Gastrocnemius medialis (tissue), 4 donors: Measurements from ENCODE around the gene TNRC6B. TPM values are rescaled to one million over a fixed set of nuclear protein-coding genes. Genes with fewer than 3 reads are reported as not detected.

Source experiments
- ATAC-seq, 2 donors: fragments of 150-250 bp; one replicate each; pipeline ENCODE4 v1.9.1; 2016
- DNase-seq, 2 donors: peaks; one replicate each; pipeline ENCODE4 v3.0.0-alpha.2; 2019
- H3K27ac ChIP-seq, 4 donors: fragments of 200-600 bp; sonication (generic); 1 replicate in 1 of 4; 2 replicates in 3 of 4; pipeline ENCODE4 v1.5.1; 2016 to 2018; ENCODE audit warnings: mild to moderate bottlenecking in 2 of 4, moderate library complexity in 1 of 4
- H3K27me3 ChIP-seq, 3 donors: fragments of 200-600 bp; sonication (generic) in 2 of 3; 1 replicate in 1 of 3; 2 replicates in 2 of 3; pipeline versions ENCODE4 v1.5.1 to v1.6.0; 2016 to 2019; ENCODE audit warnings: mild to moderate bottlenecking in 1 of 3, moderate library complexity in 1 of 3
- H3K36me3 ChIP-seq, 2 donors: fragments of 200-600 bp; sonication (generic) in 1 of 2; one replicate each; pipeline ENCODE4 v1.5.1; 2017 to 2018
- H3K4me1 ChIP-seq, 2 donors: fragments of 200-600 bp; sonication (generic) in 1 of 2; one replicate each; pipeline ENCODE4 v1.5.1; 2016 to 2017; ENCODE audit warnings: mild to moderate bottlenecking in 2 of 2
- H3K4me3 ChIP-seq, 4 donors: fragments of 200-600 bp; sonication (generic) in 3 of 4; 1 replicate in 1 of 4; 2 replicates in 3 of 4; pipeline ENCODE4 v1.5.1; 2016 to 2019; ENCODE audit warnings: mild to moderate bottlenecking in 2 of 4
- H3K9me3 ChIP-seq, 3 donors: fragments of 200-600 bp; sonication (generic) in 2 of 3; 1 replicate in 1 of 3; 2 replicates in 2 of 3; pipeline ENCODE4 v1.5.1; 2016 to 2019
- CTCF ChIP-seq, 5 experiments: fragments of 450-650 bp in 3 of 5; fragments of 200-600 bp in 2 of 5; sonication (generic) in 2 of 5; IDR thresholded peaks in 4 of 5; conservative IDR thresholded peaks in 1 of 5; 1 replicate in 4 of 5; 2 replicates in 1 of 5; pipeline ENCODE4 v1.5.1; 2016 to 2019; ENCODE audit warnings: antibody characterized with exemption in 5 of 5, mild to moderate bottlenecking in 3 of 5, moderate library complexity in 3 of 5
- POLR2A ChIP-seq, 2 donors: fragments of 450-650 bp; IDR thresholded peaks; one replicate each; pipeline ENCODE4 v1.6.1; 2017; ENCODE audit warnings: antibody characterized with exemption in 2 of 2, mild to moderate bottlenecking in 2 of 2, moderate library complexity in 2 of 2
- in situ Hi-C, 4 donors: fragments of 200-750 bp; cut with MboI; loops; one replicate each; pipeline versions ENCODE4 v1.15.0 to v1.8.0; 2017; ENCODE audit warnings: low sequenced_read_pairs in 4 of 4
- intact Hi-C: fragments of 100-400 bp; cut with DNase I; formaldehyde crosslinking; loops from one replicate; pipeline ENCODE4 v1.15.1; 2023; ENCODE audit warnings: low total_unique reads
- total RNA-seq, 4 donors: library from RNA; depleted of rRNA; stranded (reverse); fragments of >200 nt; gene quantifications; one replicate each; pipeline versions ENCODE4 v1.1.0 to v1.2.3, GENCODE V29; 2016

Gene TNRC6B
- total RNA-seq, 4 donors from 2014 or later = 31.9 to 76.7 (median 57.0) TPM

GRCh38 chr22:40340044-40340443 is 162.3 kb downstream of the TNRC6B start:
- ATAC-seq (no peak), DNase-seq (no peak)
- Histone ChIP-seq H3K27me3 (no peaks in the 10 kb centered on the region), H3K36me3 (no peaks in the 10 kb centered on the region), H3K27ac (no peak overlapping the region), H3K4me1 (peaks cover 12 to 22% of the 10 kb centered on the region in 2 donors), H3K9me3 (no peaks in the 10 kb centered on the region), H3K4me3 (no peak overlapping the region)
- no peak for TF ChIP-seq POLR2A (IDR thresholded peaks at IDR 0.05)
- in situ Hi-C loops (loop anchor here in 3 of 4 donors (10.0 to 25.0 kb wide), 3 partner anchors 55 to 803 kb away; partner anchors contain the start of gene RPS19BP1 (in 2 of the 3)), intact Hi-C loops (loop anchor here (10.0 kb wide), 1 partner anchor 295 kb away; the partner anchor contains the start of gene MRTFA)

- TF ChIP-seq POLR2A (IDR thresholded peaks at IDR 0.05) (no peak), CTCF (IDR thresholded peaks at IDR 0.05 in 4 of 5, conservative IDR thresholded peaks at IDR 0.05 in 1 of 5) (no peak)
- Histone ChIP-seq H3K4me3 (no peak overlapping the region), H3K9me3 (no peaks in the 10 kb centered on the region), H3K4me1 (peaks cover 12 to 30% of the 10 kb centered on the region in 2 donors), H3K36me3 (no peaks in the 10 kb centered on the region), H3K27ac (no peak overlapping the region), H3K27me3 (no peaks in the 10 kb centered on the region)
- intact Hi-C loops (loop anchor here (10.0 kb wide), 1 partner anchor 293 kb away; the partner anchor contains the start of gene MRTFA), in situ Hi-C loops (loop anchor here in 3 of 4 donors (10.0 to 25.0 kb wide), 3 partner anchors 57 to 804 kb away; partner anchors contain the start of gene RPS19BP1 (in 2 of the 3))
- no peak for DNase-seq
- ATAC-seq = no peak
These were observed 163.9 kb downstream of the TNRC6B start for GRCh38 chr22:40341604-40342003.

- in situ Hi-C loops = loop anchor here in 3 of 4 donors (10.0 to 25.0 kb wide), 3 partner anchors 58 to 805 kb away; partner anchors contain the start of gene RPS19BP1 (in 2 of the 3)
- H3K4me1 ChIP-seq = peaks cover 17 to 32% of the 10 kb centered on the region in 2 donors
- H3K36me3 ChIP-seq = no peaks in the 10 kb centered on the region
- DNase-seq (no peak), ATAC-seq (no peak)
- H3K4me3 ChIP-seq = no peak overlapping the region
- peak overlapping the region; percentile 10 to 54 (median 31) for H3K27ac ChIP-seq
- TF ChIP-seq POLR2A (IDR thresholded peaks at IDR 0.05) (no peak), CTCF (IDR thresholded peaks at IDR 0.05 in 4 of 5, conservative IDR thresholded peaks at IDR 0.05 in 1 of 5) (no peak)
- no peaks in the 10 kb centered on the region for H3K27me3 ChIP-seq
- H3K9me3 ChIP-seq = no peaks in the 10 kb centered on the region
- intact Hi-C loops = loop anchor here (10.0 kb wide), 1 partner anchor 292 kb away; the partner anchor contains the start of gene MRTFA
These were observed 164.8 kb downstream of the TNRC6B start for GRCh38 chr22:40342521-40342920.

- Histone ChIP-seq H3K27ac (peak overlapping the region; percentile 90 to 98 (median 96)), H3K4me3 (peak overlapping the region; percentile 70 to 87 (median 76)), H3K36me3 (peaks cover 0 to 9% of the 10 kb centered on the region in 2 donors), H3K9me3 (no peaks in the 10 kb centered on the region), H3K27me3 (no peaks in the 10 kb centered on the region), H3K4me1 (peaks cover 40 to 54% of the 10 kb centered on the region in 2 donors)
- ATAC-seq (no peak), DNase-seq (peak in 1 of 2 donors; percentile 32)
- in situ Hi-C loops (loop anchor here in 3 of 4 donors (10.0 to 25.0 kb wide), 3 partner anchors 60 to 808 kb away; partner anchors contain the start of gene RPS19BP1 (in 2 of the 3)), intact Hi-C loops (loop anchor here (5.0 to 10.0 kb wide), 5 partner anchors 128 to 813 kb away; partner anchors contain the start of genes MRTFA and RPS19BP1)
- no peak for TF ChIP-seq POLR2A (IDR thresholded peaks at IDR 0.05)
- TF ChIP-seq CTCF (IDR thresholded peaks at IDR 0.05 in 4 of 5, conservative IDR thresholded peaks at IDR 0.05 in 1 of 5) = no peak
These were observed 167.5 kb downstream of the TNRC6B start for GRCh38 chr22:40345271-40345670.

- DNase-seq (peak; percentile 10 to 46), ATAC-seq (peak; percentile 11 to 14)
- Histone ChIP-seq H3K9me3 (no peaks in the 10 kb centered on the region), H3K27me3 (no peaks in the 10 kb centered on the region), H3K4me1 (peaks cover 43 to 58% of the 10 kb centered on the region in 2 donors), H3K36me3 (peaks cover 0 to 15% of the 10 kb centered on the region in 2 donors), H3K27ac (peak overlapping the region; percentile 90 to 98 (median 96)), H3K4me3 (peak overlapping the region; percentile 70 to 87 (median 76))
- in situ Hi-C loops = loop anchor here in 3 of 4 donors (10.0 to 25.0 kb wide), 3 partner anchors 61 to 808 kb away; partner anchors contain the start of gene RPS19BP1 (in 2 of the 3)
- intact Hi-C loops = loop anchor here (1.0 to 10.0 kb wide), 8 partner anchors 69 to 813 kb away; partner anchors contain the start of genes MRTFA, RPS19BP1 and TNRC6B
- TF ChIP-seq CTCF (IDR thresholded peaks at IDR 0.05 in 4 of 5, conservative IDR thresholded peaks at IDR 0.05 in 1 of 5) = no peak
- no peak for TF ChIP-seq POLR2A (IDR thresholded peaks at IDR 0.05)
These were observed 168.1 kb downstream of the TNRC6B start for GRCh38 chr22:40345815-40346184.
